ENCODE data around the gene MRPL57.

Gene MRPL57

DNA sequence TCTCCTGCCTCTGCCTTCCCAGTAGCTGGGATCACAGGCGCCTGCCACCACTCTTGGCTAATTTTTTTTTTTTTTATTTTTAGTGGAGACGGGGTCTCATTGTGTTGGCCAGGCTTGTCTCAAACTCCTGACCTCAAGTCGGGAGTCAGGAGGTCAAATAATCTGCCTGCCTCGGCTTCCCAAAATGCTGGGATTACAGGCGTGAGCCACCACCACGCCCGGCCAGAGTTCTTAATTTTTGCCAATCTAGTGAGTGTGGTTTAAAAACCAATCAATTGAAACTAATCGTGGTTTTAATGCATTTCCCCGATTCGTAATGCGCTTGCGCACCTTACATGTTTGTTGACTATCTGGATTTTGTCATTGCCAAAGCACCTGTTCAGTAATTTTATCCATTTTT is 37.1 kb upstream of the MRPL57 start:
- no peak for DNase-seq (ENCODE audit: low spot score)
- TF ChIP-seq, protein P1, sequence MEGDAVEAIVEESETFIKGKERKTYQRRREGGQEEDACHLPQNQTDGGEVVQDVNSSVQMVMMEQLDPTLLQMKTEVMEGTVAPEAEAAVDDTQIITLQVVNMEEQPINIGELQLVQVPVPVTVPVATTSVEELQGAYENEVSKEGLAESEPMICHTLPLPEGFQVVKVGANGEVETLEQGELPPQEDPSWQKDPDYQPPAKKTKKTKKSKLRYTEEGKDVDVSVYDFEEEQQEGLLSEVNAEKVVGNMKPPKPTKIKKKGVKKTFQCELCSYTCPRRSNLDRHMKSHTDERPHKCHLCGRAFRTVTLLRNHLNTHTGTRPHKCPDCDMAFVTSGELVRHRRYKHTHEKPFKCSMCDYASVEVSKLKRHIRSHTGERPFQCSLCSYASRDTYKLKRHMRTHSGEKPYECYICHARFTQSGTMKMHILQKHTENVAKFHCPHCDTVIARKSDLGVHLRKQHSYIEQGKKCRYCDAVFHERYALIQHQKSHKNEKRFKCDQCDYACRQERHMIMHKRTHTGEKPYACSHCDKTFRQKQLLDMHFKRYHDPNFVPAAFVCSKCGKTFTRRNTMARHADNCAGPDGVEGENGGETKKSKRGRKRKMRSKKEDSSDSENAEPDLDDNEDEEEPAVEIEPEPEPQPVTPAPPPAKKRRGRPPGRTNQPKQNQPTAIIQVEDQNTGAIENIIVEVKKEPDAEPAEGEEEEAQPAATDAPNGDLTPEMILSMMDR (IDR thresholded peaks at IDR 0.05) = no peak
- H3K27ac ChIP-seq = peak overlapping the region in 1 of 2 donors; percentile 89
- peak overlapping the region; percentile 90 for H3K4me3 ChIP-seq

DNA sequence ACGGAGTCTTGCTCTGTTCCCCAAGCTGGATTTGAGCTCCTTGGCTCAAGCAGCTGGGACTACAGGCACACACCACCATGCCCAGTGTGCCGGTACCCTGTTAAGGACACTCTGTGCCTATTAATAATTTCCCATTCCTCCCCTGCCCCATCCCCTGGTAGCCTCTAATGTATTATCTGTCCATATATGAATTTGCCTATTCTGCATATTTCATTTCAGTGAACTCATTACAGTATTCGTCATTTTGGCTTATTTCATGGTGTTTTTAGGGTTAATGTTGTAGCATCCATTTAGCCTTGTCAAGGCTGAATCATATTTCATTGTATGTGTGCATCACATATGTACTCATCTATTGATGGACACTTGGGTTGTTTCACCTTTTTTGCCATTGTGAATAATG is 33.7 kb upstream of the MRPL57 start:
- H3K27ac ChIP-seq = no peak overlapping the region
- TF ChIP-seq, protein P1 (IDR thresholded peaks at IDR 0.05) = no peak
- H3K4me3 ChIP-seq = peak overlapping the region; percentile 37
- no peak for DNase-seq (ENCODE audit: low spot score)

DNA sequence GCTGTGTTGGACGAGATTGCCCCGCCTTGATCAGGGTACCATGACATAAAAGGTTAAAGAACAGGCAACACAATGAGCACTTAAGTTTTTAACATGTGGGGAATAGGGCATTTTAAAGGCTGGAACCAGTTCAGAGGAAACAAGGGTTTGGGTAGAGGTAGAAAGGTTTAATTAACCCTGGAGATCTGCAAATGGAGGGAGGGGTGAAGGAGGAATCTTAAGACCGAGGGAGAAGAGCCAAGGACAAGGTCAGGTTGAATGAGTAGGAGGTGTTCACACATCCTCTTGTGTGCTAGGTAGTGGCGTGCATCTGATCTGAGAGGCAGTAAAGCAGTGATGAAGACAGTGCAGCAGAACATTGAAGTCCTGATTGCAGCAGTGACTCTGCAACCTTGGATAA is 28.6 kb upstream of the MRPL57 start:
- TF ChIP-seq, protein P1 (IDR thresholded peaks at IDR 0.05) = no peak
- H3K27ac ChIP-seq = no peak overlapping the region
- H3K4me3 ChIP-seq = no peak overlapping the region
- DNase-seq (ENCODE audit: low spot score) = no peak

DNA sequence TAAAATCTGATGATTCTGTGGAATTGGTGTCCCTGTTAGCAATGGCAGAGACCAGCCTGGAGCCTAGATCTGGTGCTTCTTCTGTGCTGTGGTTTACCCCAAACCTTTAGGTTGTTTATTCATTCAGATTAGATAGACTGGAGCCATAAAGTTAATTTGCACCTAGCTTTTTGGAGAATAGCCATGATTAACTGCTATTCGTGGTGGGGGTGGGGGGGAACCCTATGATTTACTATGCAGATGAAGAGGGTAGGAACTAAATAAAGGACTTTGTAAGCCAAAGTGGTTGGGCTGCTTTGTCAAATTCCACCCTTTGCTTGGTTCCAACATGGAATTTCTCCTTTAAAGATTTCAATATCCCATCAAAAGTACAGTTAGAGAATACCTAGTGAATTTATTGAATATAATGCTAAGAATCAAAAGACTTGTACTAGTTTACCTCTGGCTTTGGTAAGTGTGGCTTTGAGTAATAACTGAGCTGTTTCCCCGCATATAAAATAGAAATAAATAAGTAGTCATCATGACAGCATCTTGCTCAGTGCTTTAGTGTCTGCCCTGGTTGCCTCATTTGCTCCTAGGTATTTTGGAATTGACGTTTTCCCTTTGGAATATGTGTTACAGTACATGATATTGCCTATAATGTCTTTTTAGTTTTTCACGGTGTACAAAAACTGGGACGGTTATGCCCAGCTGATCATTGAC is 27.8 kb upstream of the MRPL57 start:
- TF ChIP-seq, protein P1 (IDR thresholded peaks at IDR 0.05) = no peak
- DNase-seq (ENCODE audit: low spot score) = no peak
- no peak overlapping the region for H3K27ac ChIP-seq
- H3K4me3 ChIP-seq = no peak overlapping the region

DNA sequence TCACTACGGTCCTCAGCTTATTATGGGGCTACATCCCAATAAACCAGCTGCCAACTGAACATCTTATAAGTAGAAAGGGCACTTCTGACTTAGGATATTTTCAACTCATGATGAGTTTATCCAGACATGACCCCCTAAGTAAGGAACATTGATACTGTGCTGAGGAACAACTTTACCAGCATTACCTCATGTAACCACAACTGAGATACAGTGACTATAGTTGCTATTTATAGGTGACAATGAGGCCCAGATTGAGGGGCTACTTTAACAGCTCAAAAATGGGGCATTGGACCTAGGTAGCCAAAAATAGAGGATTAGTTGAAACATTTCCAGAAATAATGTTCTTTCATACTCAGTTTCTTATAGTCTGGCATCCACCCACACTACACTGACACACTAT is 26.9 kb upstream of the MRPL57 start:
- TF ChIP-seq, protein P1 (IDR thresholded peaks at IDR 0.05) = no peak
- Histone ChIP-seq H3K4me3 (no peak overlapping the region), H3K27ac (no peak overlapping the region)
- DNase-seq (ENCODE audit: low spot score) = no peak

DNA sequence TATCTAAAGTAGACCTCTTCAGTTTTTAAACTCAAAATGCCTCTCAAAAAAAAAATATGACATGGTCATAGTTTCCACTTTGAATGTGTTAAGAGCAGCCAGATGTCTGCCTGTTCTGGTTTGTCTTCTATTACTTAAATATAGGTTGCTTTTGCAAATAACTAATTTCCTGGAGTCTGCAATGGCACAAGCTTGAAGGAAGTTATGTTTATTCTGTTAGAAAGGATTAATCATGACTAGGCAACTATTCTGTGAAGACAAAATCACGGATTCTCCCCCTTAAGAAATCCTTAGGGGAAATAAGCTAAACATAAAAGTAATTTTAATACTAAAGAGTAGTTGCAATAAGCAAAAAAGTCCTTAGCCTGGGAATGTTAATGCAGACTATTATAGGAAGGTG is 26.4 kb upstream of the MRPL57 start:
- no peak overlapping the region for H3K4me3 ChIP-seq
- TF ChIP-seq, protein P1 (IDR thresholded peaks at IDR 0.05) = no peak
- no peak for DNase-seq (ENCODE audit: low spot score)
- no peak overlapping the region for H3K27ac ChIP-seq

DNA sequence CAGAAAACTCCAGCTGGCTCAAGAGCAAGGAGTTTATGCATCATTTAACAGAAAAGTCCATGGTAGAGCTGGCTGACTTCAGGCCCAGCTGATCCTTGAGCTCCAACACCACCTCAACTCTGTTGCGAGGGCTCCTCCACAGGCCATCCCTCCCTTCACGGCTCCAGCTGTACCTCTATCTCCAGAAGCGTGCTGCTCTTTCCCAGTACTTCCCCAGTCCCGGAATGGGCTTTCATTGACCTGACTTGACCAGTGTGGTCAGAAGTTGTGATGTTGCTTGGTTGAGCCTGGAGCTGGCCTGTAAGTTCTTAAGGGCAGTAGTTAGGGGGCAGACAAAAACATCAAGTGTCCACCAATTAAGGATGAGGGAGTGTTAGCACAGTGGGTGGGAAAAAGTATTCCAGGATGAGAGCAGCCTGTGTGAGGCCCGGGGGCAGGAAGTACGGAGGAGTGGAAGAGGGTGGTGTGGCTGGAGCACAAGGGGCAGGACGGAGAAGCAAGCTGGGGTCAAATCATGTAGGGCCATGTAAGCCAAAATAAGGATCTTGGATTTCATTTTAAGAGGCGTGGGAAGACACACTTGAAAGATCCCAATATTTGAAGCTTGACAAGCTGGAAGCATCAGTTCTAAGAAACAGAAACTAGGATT is 24.1 kb upstream of the MRPL57 start:
- Histone ChIP-seq H3K4me3 (no peak overlapping the region), H3K27ac (no peak overlapping the region)
- TF ChIP-seq, protein P1 (IDR thresholded peaks at IDR 0.05) = no peak
- no peak for DNase-seq (ENCODE audit: low spot score)
